H1 (cell line): ENCODE data around the gene STARD9. TPM values are rescaled to one million over a fixed set of nuclear protein-coding genes. Genes with fewer than 3 reads are reported as not detected.

Experiments
- CTCF ChIA-PET: fragments of 300-600 bp; sonication (Branson Sonifier 250); formaldehyde crosslinking; loops from one replicate; lab custom pipeline; 2021; ENCODE audit not compliant: partially characterized antibody; lab: Charles Lee
- POLR2A ChIA-PET: fragments of 300-600 bp; sonication (Branson Sonifier 250); formaldehyde crosslinking; loops from one replicate; lab custom pipeline; 2021; ENCODE audit warnings: inconsistent platforms; ENCODE audit not compliant: partially characterized antibody; lab: Charles Lee
- DNase-seq, 2 experiments: peaks; one replicate each; pipeline versions ENCODE4 v3.0.0 to v3.0.0-alpha.2; 2010 to 2022; ENCODE audit warnings: low spot score in 2 of 2, low read depth in 1 of 2, mixed read lengths in 1 of 2
- FAIRE-seq: peaks from 2 replicates; lab custom pipeline; 2011; peaks lifted over from hg19 to GRCh38; lab: Jason Lieb, UNC
- H2AFZ ChIP-seq: 2 replicates; pipeline ENCODE4 v1.8.1; 2012; ENCODE audit warnings: low read length, inconsistent platforms
- H2AK5ac ChIP-seq: 2 replicates; pipeline ENCODE4 v1.6.1; 2013; ENCODE audit warnings: low read depth, low read length
- H2BK120ac ChIP-seq: replicated peaks from 2 replicates; pipeline ENCODE3; 2013; ENCODE audit warnings: low read depth, low read length, inconsistent platforms
- H2BK12ac ChIP-seq: 2 replicates; pipeline ENCODE4 v1.6.1; 2013; ENCODE audit warnings: low read depth, low read length
- H2BK15ac ChIP-seq: 2 replicates; pipeline ENCODE4 v1.6.1; 2013; ENCODE audit warnings: low read length
- H2BK20ac ChIP-seq: 2 replicates; pipeline ENCODE4 v1.6.1; 2013; ENCODE audit warnings: low read length
- H2BK5ac ChIP-seq: 2 replicates; pipeline ENCODE4 v1.6.1; 2013; ENCODE audit warnings: low read depth, low read length
- H3K14ac ChIP-seq: 2 replicates; pipeline ENCODE4 v1.6.1; 2013; ENCODE audit warnings: inconsistent platforms; ENCODE audit not compliant: insufficient read length
- H3K18ac ChIP-seq: 2 replicates; pipeline ENCODE4 v1.6.1; 2013; ENCODE audit warnings: low read length; ENCODE audit errors: extremely low read depth
- H3K23ac ChIP-seq: 2 replicates; pipeline ENCODE4 v1.6.1; 2013; ENCODE audit warnings: inconsistent platforms; ENCODE audit not compliant: insufficient read length
- H3K23me2 ChIP-seq: 2 replicates; pipeline ENCODE4 v1.6.1; 2013; ENCODE audit warnings: low read depth, low read length
- H3K27ac ChIP-seq: 2 replicates; pipeline ENCODE4 v1.6.1; 2011; ENCODE audit warnings: low read depth, low read length, inconsistent platforms
- H3K27me3 ChIP-seq, 4 experiments: replicated peaks in 1 of 4; 1 replicate in 1 of 4; 2 replicates in 3 of 4; pipeline versions ENCODE4 v1.6.1 to v1.8.1; 2011 to 2013; ENCODE audit warnings: low read length in 3 of 4, mild to moderate bottlenecking in 3 of 4, inconsistent platforms in 2 of 4, mixed read lengths in 2 of 4, moderate library complexity in 1 of 4; ENCODE audit not compliant: control insufficient read depth in 3 of 4, insufficient read depth in 3 of 4; ENCODE audit errors: extremely low read depth in 1 of 4
- H3K36me3 ChIP-seq, 4 experiments: 2 replicates each; pipeline versions ENCODE4 v1.6.1 to v1.8.1; 2011 to 2013; ENCODE audit warnings: mild to moderate bottlenecking in 4 of 4, low read length in 3 of 4, moderate library complexity in 2 of 4, control low read depth in 1 of 4, inconsistent platforms in 1 of 4; ENCODE audit not compliant: insufficient read depth in 4 of 4, control insufficient read depth in 2 of 4
- H3K4ac ChIP-seq: replicated peaks from 2 replicates; pipeline ENCODE3; 2013; ENCODE audit warnings: low read length, low read depth, mixed read lengths, inconsistent platforms; ENCODE audit not compliant: insufficient read length
- H3K4me1 ChIP-seq, 4 experiments: replicated peaks in 1 of 4; 1 replicate in 1 of 4; 2 replicates in 3 of 4; pipeline versions ENCODE4 v1.6.1 to v1.8.1; 2011 to 2013; ENCODE audit warnings: low read length in 3 of 4, inconsistent platforms in 2 of 4, mixed read lengths in 1 of 4; ENCODE audit not compliant: insufficient read depth in 4 of 4, control insufficient read depth in 3 of 4
- H3K4me2 ChIP-seq, 2 experiments: 2 replicates each; pipeline versions ENCODE4 v1.6.1 to v1.8.1; 2011 to 2013; ENCODE audit warnings: low read depth in 2 of 2, low read length in 2 of 2, control low read depth in 1 of 2, inconsistent platforms in 1 of 2, mild to moderate bottlenecking in 1 of 2; ENCODE audit not compliant: insufficient read depth in 1 of 2
- H3K4me3 ChIP-seq, 4 experiments: fragments of 200-600, 300-600 bp in 1 of 4; sonication (generic), shearing (Covaris generic), sonication (Bioruptor Twin) in 1 of 4; 2 replicates each; pipeline versions ENCODE4 v1.5.1 to v1.8.1; 2011 to 2016; ENCODE audit warnings: low read length in 4 of 4, low read depth in 3 of 4, control low read depth in 2 of 4, inconsistent platforms in 2 of 4, mild to moderate bottlenecking in 2 of 4, mixed read lengths in 1 of 4, moderate library complexity in 1 of 4; ENCODE audit not compliant: insufficient read depth in 2 of 4; ENCODE audit errors: extremely low read depth in 1 of 4
- H3K56ac ChIP-seq: replicated peaks from 2 replicates; pipeline ENCODE3; 2013; ENCODE audit warnings: low read depth, mild to moderate bottlenecking, mixed read lengths, low read length, inconsistent platforms; ENCODE audit not compliant: insufficient read length
- H3K79me1 ChIP-seq: 2 replicates; pipeline ENCODE4 v1.6.1; 2013; ENCODE audit warnings: low read depth, low read length, control low read depth
- H3K79me2 ChIP-seq, 2 experiments: 2 replicates each; pipeline versions ENCODE4 v1.6.1 to v1.8.1; 2012 to 2013; ENCODE audit warnings: low read length in 2 of 2, mild to moderate bottlenecking in 2 of 2, inconsistent platforms in 1 of 2; ENCODE audit not compliant: insufficient read depth in 2 of 2, control insufficient read depth in 1 of 2
- H3K9ac ChIP-seq, 4 experiments: replicated peaks in 1 of 4; 1 replicate in 1 of 4; 2 replicates in 3 of 4; pipeline versions ENCODE4 v1.6.1 to v1.8.1; 2011 to 2013; ENCODE audit warnings: low read depth in 3 of 4, low read length in 3 of 4, control low read depth in 2 of 4, mild to moderate bottlenecking in 2 of 4, moderate library complexity in 2 of 4, inconsistent platforms in 1 of 4; ENCODE audit errors: extremely low read depth in 1 of 4
- H3K9me3 ChIP-seq, 2 experiments: 2 replicates each; pipeline versions ENCODE4 v1.6.1 to v1.8.1; 2012 to 2013; ENCODE audit warnings: mild to moderate bottlenecking in 2 of 2, moderate library complexity in 2 of 2, control low read depth in 1 of 2, inconsistent platforms in 1 of 2, low read depth in 1 of 2, low read length in 1 of 2, mixed read lengths in 1 of 2; ENCODE audit not compliant: insufficient read depth in 2 of 2
- H4K20me1 ChIP-seq, 2 experiments: replicated peaks in 1 of 2; 2 replicates each; pipeline versions ENCODE3 to v1.8.1; 2011 to 2013; ENCODE audit warnings: inconsistent platforms in 2 of 2, low read length in 2 of 2, mild to moderate bottlenecking in 1 of 2; ENCODE audit not compliant: insufficient read depth in 2 of 2, control insufficient read depth in 1 of 2
- H4K5ac ChIP-seq: 2 replicates; pipeline ENCODE4 v1.6.1; 2013; ENCODE audit warnings: low read length, low read depth, mixed read lengths, inconsistent platforms; ENCODE audit not compliant: insufficient read length
- H4K8ac ChIP-seq: 2 replicates; pipeline ENCODE4 v1.8.0; 2013; ENCODE audit warnings: mild to moderate bottlenecking, moderate library complexity, low read length, inconsistent platforms; ENCODE audit not compliant: insufficient read depth; ENCODE audit errors: extremely low read depth
- H4K91ac ChIP-seq: replicated peaks from 2 replicates; pipeline ENCODE3; 2013; ENCODE audit warnings: low read length, mixed read lengths, inconsistent platforms; ENCODE audit not compliant: insufficient read length
- CTBP2 ChIP-seq: IDR thresholded peaks from 2 replicates; pipeline ENCODE4 v1.7.0; 2011; ENCODE audit warnings: borderline replicate concordance, mild to moderate bottlenecking, moderate library complexity, mixed read lengths, low read length; ENCODE audit not compliant: insufficient read depth, insufficient read length
- JUN ChIP-seq: IDR thresholded peaks from 2 replicates; pipeline ENCODE4 v1.6.1; 2011; ENCODE audit warnings: low read depth, mild to moderate bottlenecking, improper control_type of control experiment, low read length
- KDM4A ChIP-seq: IDR thresholded peaks from one replicate; pipeline ENCODE4 v1.7.1; 2012; ENCODE audit warnings: low read depth, mild to moderate bottlenecking, moderate library complexity, low read length, inconsistent platforms; ENCODE audit not compliant: severe bottlenecking
- KDM5A ChIP-seq: fragments of 200-600 bp; IDR thresholded peaks from 2 replicates; pipeline ENCODE4 v1.7.1; 2012; ENCODE audit warnings: mild to moderate bottlenecking, low read length, inconsistent platforms, mixed read lengths
- MAFK ChIP-seq: IDR thresholded peaks from 2 replicates; pipeline ENCODE4 v1.6.1; 2012; ENCODE audit warnings: low read depth, mild to moderate bottlenecking, improper control_type of control experiment, low read length
- NANOG ChIP-seq: IDR thresholded peaks from 2 replicates; pipeline ENCODE4 v1.6.1; 2011; ENCODE audit warnings: low read length, low read depth, mild to moderate bottlenecking, inconsistent platforms; ENCODE audit not compliant: insufficient read depth, poor library complexity, severe bottlenecking
- SIRT6 ChIP-seq: IDR thresholded peaks from one replicate; pipeline ENCODE4 v1.7.1; 2012; ENCODE audit warnings: low read length, inconsistent platforms
- SP4 ChIP-seq: IDR thresholded peaks from 2 replicates; pipeline ENCODE4 v1.6.1; 2012; ENCODE audit warnings: low read length, inconsistent platforms
- SUZ12 ChIP-seq: fragments of 200-600 bp; sonication (generic); IDR thresholded peaks from 2 replicates; pipeline ENCODE4 v1.6.1; 2012; ENCODE audit warnings: mild to moderate bottlenecking, inconsistent platforms, low read length, moderate library complexity, mixed read lengths
- TEAD4 ChIP-seq: IDR thresholded peaks from 2 replicates; pipeline ENCODE4 v1.6.1; 2012; ENCODE audit warnings: low read depth, low read length, inconsistent platforms, mixed read lengths
- YY1 ChIP-seq: IDR thresholded peaks from 2 replicates; pipeline ENCODE4 v1.6.1; 2011; ENCODE audit warnings: low read depth, mild to moderate bottlenecking, low read length
- WGBS, 2 experiments: shearing (Covaris generic) in 1 of 2; methylation state at CpG; one replicate each; pipeline versions ENCODE4 v1.1.6 to v1.1.7; 2013 to 2015; ENCODE audit warnings: low lambda C conversion rate in 2 of 2, mixed read lengths in 2 of 2, inconsistent platforms in 1 of 2, low coverage in 1 of 2, missing lambda C conversion rate in 1 of 2; ENCODE audit not compliant: insufficient replicate concordance in 2 of 2, insufficient coverage in 1 of 2, insufficient read length in 1 of 2; ENCODE audit errors: extremely low coverage in 1 of 2, missing lambda C conversion rate in 1 of 2; 5-methylcytosine and 5-hydroxymethylcytosine counted together
- polyA plus RNA-seq, 7 experiments: library from polyadenylated mRNA; depleted of rRNA in 3 of 7; stranded (reverse) in 5 of 7; unstranded in 2 of 7; fragments of >200 nt in 5 of 7; fragments of 200-250 nt in 2 of 7; gene quantifications; 1 replicate in 5 of 7; 2 replicates in 1 of 7; 4 replicates in 1 of 7; pipeline versions ENCODE4 v1.2.1 to v1.2.3, GENCODE V29; 2011 to 2013; ENCODE audit warnings: missing spikeins in 2 of 7, mixed read lengths in 2 of 7
- total RNA-seq: library from RNA; stranded (reverse); fragmentation: NEBNext Ultra II Directional; extraction: Animal tissue kit (Norgen Biotek cat#: 25700); gene quantifications from 2 replicates; pipeline ENCODE4 v1.2.1, GENCODE V29; 2021
- TF ChIP-seq, protein P1 (sequence below): IDR thresholded peaks from 2 replicates; pipeline ENCODE4 v1.6.1; 2012; ENCODE audit warnings: inconsistent platforms

STARD9 gene
- total and polyA plus RNA-seq, 2 of the 8 experiments (the other 6 are each of a cell fraction or from before 2014, with no cell fraction given): 2.8 to 7.0 TPM

DNA sequence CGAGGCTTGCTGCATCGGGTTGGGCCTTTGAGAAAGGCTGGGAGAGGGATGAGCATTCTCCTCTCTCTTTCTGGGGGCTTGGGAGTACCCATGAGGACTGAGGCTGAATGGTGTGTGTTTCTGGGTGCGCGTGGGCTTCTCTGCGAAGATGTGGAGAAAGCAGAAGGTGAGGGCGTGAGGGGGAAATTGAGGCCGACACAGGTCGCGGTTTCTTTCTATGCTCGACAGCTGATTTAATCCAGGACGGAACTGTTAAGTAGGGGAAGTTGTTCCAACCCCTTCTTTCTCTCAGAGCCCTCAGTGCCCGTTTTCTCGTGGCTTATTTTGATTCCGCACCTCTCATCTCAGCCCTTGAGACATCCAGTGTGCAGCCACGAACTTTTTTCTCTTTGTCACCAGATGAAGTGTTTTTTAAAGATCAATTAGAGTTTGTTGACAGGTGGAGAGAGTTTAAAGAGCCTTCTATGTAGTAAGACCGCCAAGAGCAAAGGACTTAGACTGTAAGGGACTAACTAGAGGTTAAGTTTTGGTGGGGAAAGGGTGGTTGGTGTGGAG lies 711 bp downstream of the STARD9 start:
- H4K20me1 ChIP-seq: no peaks in the 10 kb centered on the region
- no peak overlapping the region for H4K91ac ChIP-seq
- DNase-seq (no peak), FAIRE-seq (no peak)
- no peak overlapping the region for H2BK5ac ChIP-seq
- peak overlapping the region; percentile 13 for H3K18ac ChIP-seq
- 0 out of 2 replicates have a peak overlapping the region, but pooled peaks have one; percentile 53 for H2AK5ac ChIP-seq
- H3K23ac ChIP-seq: no peak overlapping the region
- no peak overlapping the region for H3K4ac ChIP-seq
- no peaks in the 10 kb centered on the region for H3K36me3 ChIP-seq
- H3K4me1 ChIP-seq: no peaks in the 10 kb centered on the region; a peak in 3 of 7 replicates
- H3K79me2 ChIP-seq: no peaks in the 10 kb centered on the region
- peak overlapping the region; percentile 83 to 95 for H3K4me2 ChIP-seq
- 17% methylated on average over 16 of the region's 16 CpGs; no CpG with 5 or more reads in 1 of the 2 experiments for WGBS, 2 experiments
- H3K79me1 ChIP-seq: 0 out of 2 replicates have a peak, but pooled peaks cover 4% of the 10 kb centered on the region
- no peak overlapping the region for H2BK120ac ChIP-seq
- CTCF ChIA-PET: interaction anchor here (0.7 to 2.4 kb wide), 4 partner anchors 15 to 617 kb away, joined by 3 to 6 read pairs (median 4); no protein-coding TSS in a partner anchor
- peak overlapping the region; percentile 68; the same call in 1 of the 2 replicates for H2BK12ac ChIP-seq
- 0 out of 2 replicates have a peak overlapping the region, but pooled peaks have one; percentile 11 for H2BK15ac ChIP-seq
- peaks cover 14% of the 10 kb centered on the region; the same call in 1 of the 2 replicates for H3K23me2 ChIP-seq
- H4K5ac ChIP-seq: no peak overlapping the region
- H3K9ac ChIP-seq: peak overlapping the region in 3 of 4 experiments; percentile 56 to 66 (median 58); a peak in 6 of 7 replicates
- no peak overlapping the region for H4K8ac ChIP-seq
- no peaks in the 10 kb centered on the region for H3K9me3 ChIP-seq
- peak overlapping the region; percentile 61; the same call in 1 of the 2 replicates for H2AFZ ChIP-seq
- H2BK20ac ChIP-seq: no peak overlapping the region
- H3K14ac ChIP-seq: no peak overlapping the region
- POLR2A ChIA-PET: interaction anchor here (0.6 to 2.2 kb wide), 8 partner anchors 8 to 245 kb away, joined by 3 to 9 read pairs (median 3); partner anchors contain the start of genes HAUS2 and LRRC57
- peaks cover 1 to 11% (median 9%) of the 10 kb centered on the region in 4 experiments for H3K27me3 ChIP-seq
- peak overlapping the region; percentile 67 to 80 (median 72) for H3K4me3 ChIP-seq
- no peak overlapping the region for H3K56ac ChIP-seq
- no peak overlapping the region for H3K27ac ChIP-seq
- TF ChIP-seq, protein P1, sequence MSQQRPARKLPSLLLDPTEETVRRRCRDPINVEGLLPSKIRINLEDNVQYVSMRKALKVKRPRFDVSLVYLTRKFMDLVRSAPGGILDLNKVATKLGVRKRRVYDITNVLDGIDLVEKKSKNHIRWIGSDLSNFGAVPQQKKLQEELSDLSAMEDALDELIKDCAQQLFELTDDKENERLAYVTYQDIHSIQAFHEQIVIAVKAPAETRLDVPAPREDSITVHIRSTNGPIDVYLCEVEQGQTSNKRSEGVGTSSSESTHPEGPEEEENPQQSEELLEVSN: no peak
- TF ChIP-seq JUN (no peak), SIRT6 (no peak), TEAD4 (no peak), NANOG (no peak), SUZ12 (peak; percentile 56; the same call in 1 of the 2 replicates), KDM5A (no peak), MAFK (no peak), KDM4A (peak; percentile 46), CTBP2 (no peak), SP4 (no peak), YY1 (no peak)
